HG03342 (cell line): ENCODE data around the gene SLC12A2.

Experiments
- ATAC-seq: cut with Tn5 transposase; IDR thresholded peaks from one replicate; pipeline ENCODE4 v1.9.1; 2021; ENCODE audit warnings: mild to moderate bottlenecking, moderate library complexity; ENCODE audit not compliant: unreplicated experiment

SLC12A2 gene

DNA sequence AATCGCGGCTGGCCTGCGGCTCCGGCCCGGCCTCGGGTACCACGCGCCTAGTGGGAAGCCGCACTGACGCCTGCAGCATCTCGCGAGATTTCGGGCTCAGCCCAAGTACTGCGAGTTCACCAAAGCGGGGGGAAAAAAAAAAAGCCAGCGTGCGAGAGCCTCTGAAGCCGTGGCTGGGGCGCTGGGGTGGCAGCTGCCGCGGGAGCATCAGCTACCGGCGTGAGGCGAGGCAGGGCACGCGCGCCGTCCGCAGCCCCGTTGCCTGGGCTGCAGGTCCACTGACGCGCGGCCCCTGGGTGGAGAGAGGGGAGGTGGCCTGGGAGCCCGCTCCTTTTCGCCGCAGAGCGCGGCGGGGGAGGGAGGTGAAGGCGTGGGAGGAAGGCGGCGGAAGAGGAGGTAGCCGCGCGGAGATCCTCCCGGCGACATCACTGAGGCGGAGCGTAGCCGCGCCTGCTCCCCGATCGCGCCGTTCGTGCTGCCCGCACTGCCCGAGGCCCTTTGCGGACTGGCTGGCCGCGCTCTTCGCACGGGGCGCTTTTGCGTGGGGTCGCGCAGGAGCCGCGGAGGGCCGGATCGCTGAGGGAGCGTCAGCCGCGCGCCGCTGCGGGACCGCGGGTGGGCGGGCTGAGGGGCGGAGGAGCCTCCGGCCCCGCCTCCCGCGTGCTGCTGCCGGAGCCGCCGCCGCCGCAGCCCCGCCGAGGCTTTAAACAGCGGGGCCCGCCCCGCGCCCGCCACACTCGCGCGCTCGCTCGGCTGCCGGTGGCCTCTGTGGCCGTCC, at the start of gene SLC12A2:
Gene SLC12A2, plus strand, starts transcription at position 734 of the 778 bp plus-strand sequence. CDS start 189 bp downstream, outside the sequence.
- ATAC-seq = peak; percentile 60

DNA sequence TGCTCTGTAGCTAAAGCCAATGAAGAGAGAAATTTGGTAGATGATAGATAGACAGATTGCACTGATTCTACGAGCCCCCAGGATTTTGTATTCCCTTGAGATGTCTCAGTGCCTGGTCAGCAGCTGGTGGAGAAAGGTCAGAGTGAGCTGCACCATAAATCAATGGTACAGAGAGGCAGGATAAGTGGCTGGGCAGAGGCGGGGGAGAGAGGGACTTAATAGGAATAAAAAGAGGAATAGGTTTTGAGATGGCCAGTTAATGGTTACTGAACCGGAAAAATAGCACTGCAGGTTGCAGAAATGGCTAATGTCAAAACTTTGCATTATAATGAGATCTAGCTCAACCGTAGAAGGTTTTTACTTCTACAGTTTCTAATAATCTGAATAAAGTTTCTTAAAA, 47.9 kb upstream of the SLC12A2 start:
- no peak for ATAC-seq

DNA sequence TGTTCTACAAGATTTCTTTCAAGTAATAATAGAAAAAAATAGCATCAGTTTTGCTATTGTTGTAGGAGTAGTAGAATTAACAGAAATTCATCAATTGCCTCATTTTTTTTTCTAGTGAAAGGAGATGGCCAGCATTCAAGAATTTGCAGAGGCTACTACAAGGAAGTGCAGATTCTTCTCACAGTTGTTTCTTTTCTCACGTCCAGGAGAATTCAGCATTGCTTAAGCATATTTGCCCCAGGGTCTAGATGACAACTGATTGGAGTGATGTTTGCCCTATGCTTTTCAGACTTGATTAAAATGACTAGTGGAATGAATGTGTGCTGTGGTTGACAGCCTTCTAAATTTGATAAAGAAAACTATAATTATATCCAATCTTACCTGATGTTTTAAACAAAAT, 46.6 kb upstream of the SLC12A2 start:
- ATAC-seq = no peak

DNA sequence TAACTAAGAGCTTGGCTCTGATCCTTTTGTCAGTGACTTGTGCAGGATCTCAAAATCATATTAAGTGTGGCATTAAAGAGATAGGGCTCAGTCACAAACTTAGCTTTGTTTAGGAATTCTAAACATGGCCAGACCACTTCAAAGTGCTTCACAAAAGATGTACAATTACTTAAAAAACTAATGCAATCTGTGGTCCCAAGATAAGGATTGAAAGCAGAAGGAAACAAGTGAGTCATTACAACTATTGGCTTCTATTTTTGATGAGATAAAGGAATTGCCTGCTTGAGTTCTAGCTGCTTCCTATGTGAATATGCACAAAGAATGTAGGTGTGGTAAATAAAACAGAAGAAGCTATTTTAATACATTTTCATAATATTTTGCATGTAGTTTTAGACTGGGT, 44.9 kb upstream of the SLC12A2 start:
- ATAC-seq = no peak

DNA sequence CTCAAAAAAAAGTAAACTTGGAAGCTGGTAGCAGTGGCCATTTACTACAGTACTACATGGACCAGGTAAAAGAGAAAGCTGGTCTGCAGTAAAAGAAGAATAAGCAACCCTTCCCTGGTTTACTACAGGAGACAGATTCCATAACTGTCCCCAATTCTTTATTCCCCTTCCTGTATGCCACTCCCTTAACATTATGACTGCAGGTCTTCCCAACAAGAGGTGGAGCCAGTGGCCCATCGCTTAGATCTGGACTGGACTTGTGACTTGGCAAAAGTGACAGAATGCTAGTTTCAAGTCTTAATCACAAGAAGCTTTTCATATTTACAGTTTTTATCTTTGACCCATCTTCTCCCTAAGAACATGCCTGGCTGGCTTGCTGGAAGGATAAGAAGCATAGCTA, 42.6 kb upstream of the SLC12A2 start:
- ATAC-seq = no peak

DNA sequence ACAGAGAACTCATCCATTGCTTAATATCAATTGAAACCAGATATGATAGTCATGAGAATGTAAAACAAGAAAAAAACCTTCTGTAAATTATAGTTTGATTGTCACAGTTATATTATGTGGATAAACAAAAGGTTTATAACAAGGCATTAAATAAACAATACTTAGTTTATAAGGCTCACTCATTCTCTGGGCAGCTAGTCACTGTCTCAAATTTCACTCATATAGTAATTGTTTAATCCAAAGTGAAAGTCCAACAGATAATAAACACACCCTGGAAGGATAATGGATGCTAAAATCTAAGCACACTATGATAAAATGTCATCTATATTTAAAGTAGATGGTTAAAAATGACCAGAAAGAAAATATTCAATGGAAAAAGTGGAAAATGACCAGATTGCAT, 30.8 kb upstream of the SLC12A2 start:
- no peak for ATAC-seq

DNA sequence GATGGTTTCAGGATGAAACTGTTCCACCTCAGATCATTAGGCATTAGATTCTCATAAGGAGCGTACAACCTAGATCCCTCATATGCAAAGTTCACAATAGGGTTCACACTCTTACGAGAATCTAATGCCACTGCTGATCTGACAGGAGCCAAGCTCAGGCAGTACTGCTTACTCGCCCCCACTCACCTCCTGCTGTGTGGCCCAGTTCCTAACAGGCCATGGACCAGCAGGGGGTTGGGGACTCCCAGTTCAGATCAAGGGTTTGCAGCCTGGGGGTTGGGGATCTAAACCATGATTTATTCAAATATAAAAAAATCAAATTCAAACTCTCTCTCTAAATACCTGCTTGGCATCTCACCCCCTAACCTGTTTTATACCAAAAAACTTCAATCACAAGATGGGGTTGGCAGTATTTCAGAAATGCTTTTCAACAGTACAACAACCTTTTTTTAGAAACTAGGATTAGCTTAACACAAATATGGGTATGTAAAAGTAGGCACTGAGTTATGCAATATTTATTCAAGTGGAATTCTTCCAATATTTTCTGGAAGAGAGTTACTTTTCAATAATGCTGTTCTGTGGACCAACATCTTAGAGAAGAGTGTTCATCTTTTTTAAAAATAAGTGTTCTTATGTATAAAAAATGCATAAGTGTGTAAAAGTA, 30.1 kb upstream of the SLC12A2 start:
- ATAC-seq = no peak

DNA sequence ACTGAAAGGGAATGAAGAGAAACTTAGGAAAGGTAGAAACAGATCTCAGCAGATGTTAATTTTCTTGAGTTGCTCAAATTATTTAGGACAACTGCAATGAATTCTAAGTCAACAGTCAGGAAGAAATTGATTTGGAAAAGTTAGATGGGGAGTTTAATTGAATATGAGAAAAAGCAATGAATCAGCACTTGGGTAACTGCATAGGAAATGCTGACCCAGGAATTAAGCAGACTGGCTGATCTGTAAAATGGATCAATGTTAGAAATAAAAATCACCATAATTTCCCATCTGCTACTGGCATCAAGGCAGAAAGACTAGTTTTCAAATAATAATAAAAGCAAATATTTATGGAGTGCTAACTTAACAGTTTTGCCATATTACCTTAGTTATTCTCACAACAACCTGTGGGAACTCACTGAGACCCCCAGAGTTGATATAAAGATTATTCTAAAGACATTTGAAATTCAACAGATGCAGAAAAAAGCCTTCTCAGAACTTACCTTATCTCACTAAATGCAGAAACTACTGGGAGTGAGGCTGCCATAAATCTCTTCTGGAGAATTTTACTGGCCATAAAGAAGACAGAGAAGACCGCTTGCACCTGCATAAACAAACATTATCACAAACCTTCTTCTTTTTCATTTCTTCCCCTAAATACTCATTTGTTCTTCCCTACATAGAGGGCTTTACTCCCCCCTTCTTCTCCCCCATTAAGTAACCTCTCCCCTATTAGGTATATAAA, 22.8 kb upstream of the SLC12A2 start:
- ATAC-seq = no peak

DNA sequence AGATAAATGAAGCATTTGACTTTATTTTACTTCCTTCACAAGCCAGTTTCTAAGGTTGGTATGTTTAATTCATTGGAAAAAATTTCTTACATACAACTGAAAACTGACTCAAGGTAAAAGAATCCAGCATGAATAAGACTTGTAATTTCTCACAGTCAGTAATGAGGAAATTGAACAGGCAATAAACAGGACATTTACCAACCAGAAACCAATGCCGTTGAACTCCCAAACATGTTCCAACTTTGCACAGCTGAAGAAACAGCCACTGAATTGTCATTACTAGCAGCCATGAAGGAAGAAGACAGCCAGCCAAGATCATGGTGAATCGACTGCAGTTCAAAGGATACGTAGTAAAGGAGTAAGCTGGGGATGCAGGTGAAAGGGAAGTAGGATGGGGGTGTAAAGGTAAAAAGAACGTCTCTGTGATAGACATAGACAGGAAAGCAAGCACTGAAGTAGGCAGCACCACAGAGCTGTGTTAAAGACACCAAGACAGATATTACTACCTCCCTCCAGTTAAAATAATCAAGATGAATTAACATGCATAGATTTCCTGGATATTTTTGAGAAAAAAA, 21.3 kb upstream of the SLC12A2 start:
- ATAC-seq = no peak

DNA sequence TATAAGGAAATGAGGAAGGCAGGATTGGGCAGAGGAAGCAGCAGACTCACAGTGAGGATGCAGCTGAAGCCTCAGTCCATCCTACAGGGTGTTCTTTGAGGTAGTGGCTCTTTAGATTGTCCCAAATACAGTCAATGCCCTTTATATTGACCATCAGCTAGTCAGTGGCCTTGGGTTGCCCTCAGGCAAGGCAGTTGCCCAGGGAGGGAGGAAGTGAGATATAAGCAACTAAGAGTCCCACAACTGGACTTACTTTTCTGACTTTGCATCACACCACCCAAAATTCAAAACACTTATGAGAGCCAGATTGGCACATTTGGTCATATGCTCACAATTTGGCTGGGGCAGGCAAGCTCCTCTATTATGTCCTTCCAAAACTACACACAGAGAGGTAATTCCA, 9.4 kb upstream of the SLC12A2 start:
- ATAC-seq = no peak

DNA sequence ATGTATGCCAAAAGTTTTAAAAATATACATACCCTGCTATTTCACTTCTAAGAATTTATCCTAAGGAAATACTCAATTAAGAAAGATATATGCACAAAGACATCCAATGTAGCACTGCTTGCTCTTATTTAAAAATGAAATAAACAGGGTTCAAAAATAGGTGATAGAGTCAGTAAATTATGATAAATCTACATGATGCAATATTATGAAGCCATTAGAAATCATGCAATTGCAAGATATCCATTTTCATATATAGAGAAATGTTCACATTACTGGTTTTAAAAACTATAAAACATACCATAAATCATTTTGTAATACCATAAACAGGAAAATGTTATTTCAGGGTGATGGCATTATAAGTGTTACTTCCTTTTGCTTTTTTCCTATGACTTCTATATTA, 8.6 kb upstream of the SLC12A2 start:
- no peak for ATAC-seq

DNA sequence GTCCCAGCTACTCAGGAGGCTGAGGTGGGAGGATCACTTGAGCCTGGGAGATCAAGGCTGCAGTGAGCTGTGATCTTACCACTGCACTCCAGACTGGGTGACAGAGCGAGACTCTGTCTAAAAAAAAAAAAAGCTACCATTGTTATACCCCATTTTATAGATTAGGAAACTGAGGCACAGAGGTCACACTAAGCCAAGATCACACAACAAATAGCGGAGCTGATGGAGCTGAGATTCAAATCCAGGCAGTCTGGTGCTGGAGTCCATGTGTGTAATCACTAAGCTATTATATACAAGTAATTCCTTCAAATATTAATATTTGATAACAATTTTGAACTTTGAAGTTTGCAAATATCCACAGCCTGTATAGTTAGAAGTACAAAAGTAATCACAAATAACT, 6.0 kb upstream of the SLC12A2 start:
- no peak for ATAC-seq

DNA sequence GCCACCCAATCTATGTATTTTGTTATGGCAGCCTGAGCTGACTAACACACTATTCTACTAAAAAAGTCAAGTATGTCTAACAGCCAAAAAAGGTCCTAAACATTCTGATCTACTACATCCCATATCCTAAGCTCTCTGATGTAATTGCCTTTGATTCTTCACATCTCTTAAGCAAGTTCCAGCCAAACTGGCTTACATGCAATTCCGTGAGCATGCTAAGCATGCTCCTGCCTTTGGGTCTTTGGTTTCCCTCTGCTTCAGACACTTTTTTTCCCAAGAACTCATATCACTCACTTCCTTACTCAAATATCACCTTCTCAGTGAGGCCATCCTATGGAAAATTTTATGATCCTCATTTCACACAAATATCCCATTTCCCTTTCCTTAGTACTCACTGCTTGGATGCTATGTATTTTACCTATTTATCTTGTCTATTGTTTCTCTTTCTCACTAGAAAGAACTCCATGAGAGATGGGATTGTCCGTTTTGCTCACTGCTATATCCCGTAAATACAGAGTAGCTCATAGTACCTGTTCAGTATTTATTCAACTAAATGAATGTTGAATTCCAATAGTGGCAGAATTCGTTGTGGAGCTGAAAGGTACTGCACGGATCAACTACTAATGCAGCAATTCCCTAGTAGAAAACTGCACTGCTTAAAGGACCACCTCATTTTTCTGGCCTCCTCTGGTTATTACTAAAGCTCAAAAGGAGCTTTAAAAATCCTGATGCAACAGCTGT, 2.3 kb upstream of the SLC12A2 start:
- ATAC-seq = no peak

DNA sequence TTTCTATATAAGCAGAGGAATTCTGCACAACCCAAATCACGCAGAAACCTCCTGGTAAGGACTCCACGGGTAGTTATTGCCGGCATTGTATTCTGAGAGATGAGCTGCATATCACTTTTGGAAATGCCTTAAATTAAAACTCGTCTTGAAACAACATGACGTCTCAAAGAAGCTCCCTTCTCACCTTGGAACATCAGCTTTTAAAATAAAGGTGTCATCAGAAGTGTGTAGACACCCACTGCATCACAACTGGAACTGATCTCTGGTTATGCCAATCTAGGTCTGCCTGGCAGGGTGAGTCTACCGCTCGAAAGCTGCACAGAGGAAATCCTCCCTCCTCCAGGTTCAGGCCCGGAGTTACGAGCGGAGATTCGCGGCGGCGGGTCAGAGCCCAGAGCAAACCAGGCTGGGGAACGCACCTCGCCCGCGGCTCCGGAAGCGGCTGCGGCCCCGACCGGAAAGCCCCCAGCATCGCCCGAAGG, 974 bp upstream of the SLC12A2 start:
- peak; percentile 16 for ATAC-seq

DNA sequence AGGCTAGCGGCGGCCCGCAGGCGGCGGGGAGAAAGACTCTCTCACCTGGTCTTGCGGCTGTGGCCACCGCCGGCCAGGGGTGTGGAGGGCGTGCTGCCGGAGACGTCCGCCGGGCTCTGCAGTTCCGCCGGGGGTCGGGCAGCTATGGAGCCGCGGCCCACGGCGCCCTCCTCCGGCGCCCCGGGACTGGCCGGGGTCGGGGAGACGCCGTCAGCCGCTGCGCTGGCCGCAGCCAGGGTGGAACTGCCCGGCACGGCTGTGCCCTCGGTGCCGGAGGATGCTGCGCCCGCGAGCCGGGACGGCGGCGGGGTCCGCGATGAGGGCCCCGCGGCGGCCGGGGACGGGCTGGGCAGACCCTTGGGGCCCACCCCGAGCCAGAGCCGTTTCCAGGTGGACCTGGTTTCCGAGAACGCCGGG, 253 bp downstream of the SLC12A2 start:
- ATAC-seq = peak; percentile 29

DNA sequence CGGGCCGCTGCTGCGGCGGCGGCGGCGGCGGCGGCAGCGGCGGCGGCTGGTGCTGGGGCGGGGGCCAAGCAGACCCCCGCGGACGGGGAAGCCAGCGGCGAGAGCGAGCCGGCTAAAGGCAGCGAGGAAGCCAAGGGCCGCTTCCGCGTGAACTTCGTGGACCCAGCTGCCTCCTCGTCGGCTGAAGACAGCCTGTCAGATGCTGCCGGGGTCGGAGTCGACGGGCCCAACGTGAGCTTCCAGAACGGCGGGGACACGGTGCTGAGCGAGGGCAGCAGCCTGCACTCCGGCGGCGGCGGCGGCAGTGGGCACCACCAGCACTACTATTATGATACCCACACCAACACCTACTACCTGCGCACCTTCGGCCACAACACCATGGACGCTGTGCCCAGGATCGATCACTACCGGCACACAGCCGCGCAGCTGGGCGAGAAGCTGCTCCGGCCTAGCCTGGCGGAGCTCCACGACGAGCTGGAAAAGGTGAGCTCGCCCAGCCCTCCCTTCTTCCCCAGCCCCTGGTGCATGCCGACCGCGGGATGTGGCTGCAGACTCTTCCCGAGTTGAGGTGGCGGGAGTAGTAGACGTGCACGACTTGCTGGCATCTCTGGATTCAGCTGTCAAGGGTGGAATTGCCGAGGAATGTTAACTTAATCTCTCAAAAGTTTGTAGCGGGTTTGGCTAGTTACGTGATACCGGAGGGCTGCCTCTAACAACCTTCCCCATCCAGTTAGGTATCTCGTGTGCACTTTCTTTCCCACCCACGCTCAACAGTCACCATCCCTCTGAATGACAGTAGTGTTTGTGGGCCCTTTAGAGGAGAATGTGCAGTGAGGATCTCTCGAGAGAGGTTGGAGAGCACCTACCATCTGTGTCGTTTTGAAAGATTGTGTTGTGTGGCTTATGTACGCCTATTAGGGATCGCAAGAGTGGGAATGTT, 932 bp downstream of the SLC12A2 start:
- ATAC-seq = peak; percentile 17

DNA sequence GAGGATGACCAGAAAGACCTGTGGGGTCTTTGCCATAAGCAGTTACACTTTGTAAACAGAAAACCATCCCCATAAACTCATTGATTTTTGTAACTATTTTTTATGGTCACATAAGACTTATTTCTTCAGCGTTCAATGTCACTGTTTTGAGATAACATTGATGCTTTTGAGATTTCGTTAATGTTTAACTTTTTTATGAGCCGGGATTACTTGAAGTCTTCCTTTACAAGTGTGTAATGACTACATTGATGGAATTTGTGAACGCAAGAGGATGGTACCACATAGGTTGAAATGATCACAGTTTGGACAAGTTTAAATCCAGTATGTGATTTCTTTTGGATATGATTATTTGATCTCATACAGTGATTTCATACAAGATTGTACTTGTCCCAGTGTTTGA, 1.8 kb downstream of the SLC12A2 start:
- ATAC-seq = no peak

DNA sequence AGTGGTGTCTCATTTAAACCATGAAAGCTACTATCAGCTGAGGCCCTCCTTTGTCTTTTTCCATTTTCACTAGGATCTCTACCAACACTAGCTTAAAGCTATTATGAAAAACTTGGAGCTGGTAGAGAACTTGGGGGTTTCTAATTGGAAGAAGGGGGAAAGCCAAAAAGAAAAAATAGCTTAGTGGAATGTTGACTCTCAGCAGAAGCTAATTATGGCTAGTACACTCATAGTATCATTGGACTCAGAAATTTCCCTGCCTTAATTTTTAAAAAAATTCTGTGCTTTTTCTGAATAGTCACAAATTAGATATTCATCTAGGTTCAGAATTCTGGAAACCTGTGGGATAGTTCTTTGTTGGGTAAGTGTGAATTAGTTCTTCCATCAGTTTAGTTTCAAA, 8.0 kb downstream of the SLC12A2 start:
- ATAC-seq = no peak

DNA sequence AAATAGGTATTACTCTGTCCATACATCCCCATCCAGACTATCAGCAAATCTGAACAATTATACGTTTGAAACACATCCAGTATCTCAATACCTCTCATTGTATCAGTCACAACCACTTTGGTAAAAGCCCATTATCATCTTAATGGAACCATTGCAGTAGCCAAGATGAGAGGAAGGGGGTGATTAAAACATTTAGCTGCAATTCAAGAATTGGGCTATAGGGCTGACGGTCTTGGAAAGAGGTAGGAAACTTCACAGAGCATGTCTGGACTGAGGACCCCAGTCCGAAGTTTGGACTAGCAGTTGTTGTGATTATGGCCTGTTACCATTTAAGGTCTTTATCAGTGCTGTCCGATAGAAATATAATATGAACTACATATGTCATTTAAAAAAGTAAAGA, 8.6 kb downstream of the SLC12A2 start:
- no peak for ATAC-seq

DNA sequence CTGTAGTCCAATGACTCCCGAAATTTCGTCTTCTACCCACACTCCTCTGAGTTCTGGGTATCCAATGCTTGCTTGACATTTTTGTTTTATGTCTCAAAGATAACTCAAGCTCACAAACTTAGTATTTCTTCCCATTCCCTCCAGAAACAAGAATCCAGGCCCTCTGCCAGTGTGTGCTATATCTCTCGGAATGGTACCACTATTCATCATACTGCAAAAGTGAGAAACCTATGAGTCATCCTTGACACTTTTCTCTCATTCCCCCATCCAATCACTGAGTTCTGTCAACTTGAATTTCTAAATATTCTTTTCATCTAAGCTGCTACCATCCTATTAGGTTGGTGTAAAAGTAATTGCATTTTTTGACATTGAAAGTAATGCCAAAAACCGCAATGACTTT, 9.8 kb downstream of the SLC12A2 start:
- no peak for ATAC-seq
